GM13976 (cell line): ENCODE measurements around the gene SFT2D3.

Experiments used
- DNase-seq: peaks from one replicate; pipeline ENCODE4 v3.0.0; 2012; ENCODE audit warnings: low spot score
- CTCF ChIP-seq: IDR thresholded peaks from 2 replicates; pipeline ENCODE4 v1.5.1; 2012; ENCODE audit warnings: borderline replicate concordance, mild to moderate bottlenecking; ENCODE audit not compliant: insufficient read depth; ENCODE audit errors: extremely low read depth, missing control alignments, control extremely low read depth
- in situ Hi-C: fragments of 300-500 bp; cut with MboI; formaldehyde crosslinking; loops from one replicate; pipeline ENCODE4 v1.12.0; 2022; ENCODE audit warnings: low sequenced_read_pairs, mixed read lengths, inconsistent platforms; ENCODE audit not compliant: unreplicated experiment

The SFT2D3 gene

GRCh38 chr2:127753374-127753773 is 52.1 kb downstream of the SFT2D3 start:
- in situ Hi-C loops, result no loop called here
- DNase-seq, result no peak
- no peak for TF ChIP-seq CTCF

GRCh38 chr2:127754186-127754585 is 52.9 kb downstream of the SFT2D3 start:
- DNase-seq, result no peak
- no peak for TF ChIP-seq CTCF
- in situ Hi-C loops, result no loop called here
